HG02840 (cell line): ENCODE results near the gene ZNG1F.
"Not testable (repeated sequence)": the region's sequence is repeated elsewhere in the genome, so short reads cannot be mapped to it uniquely, and the experiment has no call there.

Source experiments
- ATAC-seq: cut with Tn5 transposase; IDR thresholded peaks from one replicate; pipeline ENCODE4 v1.9.1; 2021; ENCODE audit warnings: mild to moderate bottlenecking, moderate library complexity, moderate number of reproducible peaks; ENCODE audit not compliant: unreplicated experiment, low FRiP score

The ZNG1F gene

GRCh38 chr9:41087157-41087780 lies 101.8 kb downstream of the ZNG1F start:
- not testable (repeated sequence) for ATAC-seq

GRCh38 chr9:41086685-41087084 lies 102.4 kb downstream of the ZNG1F start:
- not testable (repeated sequence) for ATAC-seq

- not testable (repeated sequence) for ATAC-seq
Observed at GRCh38 chr9:41086215-41086614, 102.9 kb downstream of the ZNG1F start.

GRCh38 chr9:41082358-41082757 lies 106.8 kb downstream of the ZNG1F start:
- not testable (repeated sequence) for ATAC-seq
